NCI-H510A treated with DMSO at 0.1 percent for 48 hours (cell line): Measurements from ENCODE around the gene SLCO1C1.

Experiments used
- DNase-seq: peaks from one replicate; lab custom pipeline; 2025; lab: John Stamatoyannopoulos, UW

The SLCO1C1 gene

GRCh38 chr12:20792971-20793370, 97.8 kb downstream of the SLCO1C1 start:
- DNase-seq = no peak

GRCh38 chr12:20798554-20798953, 103.4 kb downstream of the SLCO1C1 start:
- DNase-seq = peak; percentile 61

- DNase-seq = no peak
Measured at GRCh38 chr12:20800160-20800559, 105.0 kb downstream of the SLCO1C1 start.

DNA sequence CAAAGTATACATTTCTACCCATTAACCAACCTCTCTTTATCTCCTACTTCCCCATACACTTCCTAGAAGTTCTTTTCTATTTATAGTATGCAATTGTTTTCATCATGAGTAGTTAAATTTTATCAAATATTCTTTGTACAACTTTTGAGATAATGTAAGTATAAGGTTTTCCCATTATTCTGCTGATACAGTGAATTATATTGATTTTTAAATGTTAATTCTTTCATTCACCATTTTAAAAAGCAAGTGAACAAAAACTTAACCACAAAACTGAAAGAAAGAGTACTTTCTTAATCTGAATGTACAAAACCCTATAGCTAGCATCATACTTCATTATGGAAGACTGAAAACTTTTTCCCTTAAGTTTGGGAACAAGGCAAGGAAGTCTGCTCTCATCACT, 105.9 kb downstream of the SLCO1C1 start:
- no peak for DNase-seq
